SU-DHL-6 (cell line): ENCODE measurements around the gene ADPRHL1.

Experiments
- EZH2phosphoT487 ChIP-seq: fragments of 200-600 bp; sonication (generic), shearing (Covaris generic); conservative IDR thresholded peaks from 2 replicates; pipeline ENCODE4 v1.6.1; 2018; ENCODE audit warnings: mild to moderate bottlenecking, antibody characterized with exemption, low read length, moderate library complexity, mixed read lengths
- TF ChIP-seq, protein P1 (sequence below): fragments of 200-600 bp; sonication (generic); IDR thresholded peaks from one replicate; pipeline ENCODE4 v1.5.1; 2017; ENCODE audit warnings: antibody characterized with exemption, mild to moderate bottlenecking, low read length, moderate library complexity; ENCODE audit not compliant: insufficient read depth, poor library complexity, severe bottlenecking

DNA sequence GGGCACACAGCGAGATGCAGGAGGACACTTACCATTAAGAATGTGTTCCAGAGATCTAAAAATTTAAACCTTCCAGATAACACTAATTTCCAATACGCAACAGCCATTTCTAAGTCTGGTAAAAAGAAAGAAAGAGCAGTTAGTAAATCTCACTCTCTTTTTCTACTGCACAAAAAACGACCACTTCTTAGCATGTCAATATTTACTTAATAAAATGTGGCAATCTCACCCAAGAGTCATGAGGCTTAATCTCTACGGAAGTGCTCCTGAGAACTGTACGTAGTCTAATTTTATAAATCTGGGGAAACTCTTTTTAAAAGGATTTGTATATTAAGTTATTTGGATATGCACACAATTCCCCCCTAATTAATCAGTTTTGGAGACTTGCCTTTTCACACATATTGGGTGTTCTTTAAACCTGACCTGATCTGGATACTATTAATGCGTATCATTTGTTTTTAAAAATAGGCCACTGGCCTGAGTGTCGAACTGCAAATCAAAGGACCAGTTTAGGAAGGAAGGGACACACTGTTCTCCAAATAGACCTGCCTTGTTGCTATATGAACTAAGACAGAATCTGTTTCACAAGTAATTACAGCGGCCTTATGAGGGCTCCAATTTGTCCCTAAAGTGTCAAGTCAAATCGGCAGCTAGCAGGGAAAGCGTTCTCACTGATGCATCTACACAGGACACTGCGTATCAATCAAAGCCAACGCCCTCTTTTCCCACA lies 7.9 kb upstream of the ADPRHL1 start:
- TF ChIP-seq, protein P1, sequence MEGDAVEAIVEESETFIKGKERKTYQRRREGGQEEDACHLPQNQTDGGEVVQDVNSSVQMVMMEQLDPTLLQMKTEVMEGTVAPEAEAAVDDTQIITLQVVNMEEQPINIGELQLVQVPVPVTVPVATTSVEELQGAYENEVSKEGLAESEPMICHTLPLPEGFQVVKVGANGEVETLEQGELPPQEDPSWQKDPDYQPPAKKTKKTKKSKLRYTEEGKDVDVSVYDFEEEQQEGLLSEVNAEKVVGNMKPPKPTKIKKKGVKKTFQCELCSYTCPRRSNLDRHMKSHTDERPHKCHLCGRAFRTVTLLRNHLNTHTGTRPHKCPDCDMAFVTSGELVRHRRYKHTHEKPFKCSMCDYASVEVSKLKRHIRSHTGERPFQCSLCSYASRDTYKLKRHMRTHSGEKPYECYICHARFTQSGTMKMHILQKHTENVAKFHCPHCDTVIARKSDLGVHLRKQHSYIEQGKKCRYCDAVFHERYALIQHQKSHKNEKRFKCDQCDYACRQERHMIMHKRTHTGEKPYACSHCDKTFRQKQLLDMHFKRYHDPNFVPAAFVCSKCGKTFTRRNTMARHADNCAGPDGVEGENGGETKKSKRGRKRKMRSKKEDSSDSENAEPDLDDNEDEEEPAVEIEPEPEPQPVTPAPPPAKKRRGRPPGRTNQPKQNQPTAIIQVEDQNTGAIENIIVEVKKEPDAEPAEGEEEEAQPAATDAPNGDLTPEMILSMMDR = no peak
- TF ChIP-seq EZH2phosphoT487 = no peak
